AG10803 (cell line): ENCODE data around the gene RAB25.

Source experiments
- DNase-seq: peaks from one replicate; pipeline ENCODE4 v3.0.0; 2010; ENCODE audit warnings: low read depth
- H3K4me3 ChIP-seq: 2 replicates; pipeline ENCODE4 v1.5.1; 2011; ENCODE audit warnings: mild to moderate bottlenecking, low read length, control low read depth
- TF ChIP-seq, protein P1 (sequence below): conservative IDR thresholded peaks from 2 replicates; pipeline ENCODE4 v1.5.1; 2011; ENCODE audit warnings: mild to moderate bottlenecking, low read length, control low read depth, inconsistent platforms

Gene RAB25

GRCh38 chr1:156055281-156056048 is 5.5 kb upstream of the RAB25 start:
- DNase-seq: no peak
- TF ChIP-seq, protein P1, sequence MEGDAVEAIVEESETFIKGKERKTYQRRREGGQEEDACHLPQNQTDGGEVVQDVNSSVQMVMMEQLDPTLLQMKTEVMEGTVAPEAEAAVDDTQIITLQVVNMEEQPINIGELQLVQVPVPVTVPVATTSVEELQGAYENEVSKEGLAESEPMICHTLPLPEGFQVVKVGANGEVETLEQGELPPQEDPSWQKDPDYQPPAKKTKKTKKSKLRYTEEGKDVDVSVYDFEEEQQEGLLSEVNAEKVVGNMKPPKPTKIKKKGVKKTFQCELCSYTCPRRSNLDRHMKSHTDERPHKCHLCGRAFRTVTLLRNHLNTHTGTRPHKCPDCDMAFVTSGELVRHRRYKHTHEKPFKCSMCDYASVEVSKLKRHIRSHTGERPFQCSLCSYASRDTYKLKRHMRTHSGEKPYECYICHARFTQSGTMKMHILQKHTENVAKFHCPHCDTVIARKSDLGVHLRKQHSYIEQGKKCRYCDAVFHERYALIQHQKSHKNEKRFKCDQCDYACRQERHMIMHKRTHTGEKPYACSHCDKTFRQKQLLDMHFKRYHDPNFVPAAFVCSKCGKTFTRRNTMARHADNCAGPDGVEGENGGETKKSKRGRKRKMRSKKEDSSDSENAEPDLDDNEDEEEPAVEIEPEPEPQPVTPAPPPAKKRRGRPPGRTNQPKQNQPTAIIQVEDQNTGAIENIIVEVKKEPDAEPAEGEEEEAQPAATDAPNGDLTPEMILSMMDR: no peak
- peak overlapping the region; percentile 98 for H3K4me3 ChIP-seq

DNA sequence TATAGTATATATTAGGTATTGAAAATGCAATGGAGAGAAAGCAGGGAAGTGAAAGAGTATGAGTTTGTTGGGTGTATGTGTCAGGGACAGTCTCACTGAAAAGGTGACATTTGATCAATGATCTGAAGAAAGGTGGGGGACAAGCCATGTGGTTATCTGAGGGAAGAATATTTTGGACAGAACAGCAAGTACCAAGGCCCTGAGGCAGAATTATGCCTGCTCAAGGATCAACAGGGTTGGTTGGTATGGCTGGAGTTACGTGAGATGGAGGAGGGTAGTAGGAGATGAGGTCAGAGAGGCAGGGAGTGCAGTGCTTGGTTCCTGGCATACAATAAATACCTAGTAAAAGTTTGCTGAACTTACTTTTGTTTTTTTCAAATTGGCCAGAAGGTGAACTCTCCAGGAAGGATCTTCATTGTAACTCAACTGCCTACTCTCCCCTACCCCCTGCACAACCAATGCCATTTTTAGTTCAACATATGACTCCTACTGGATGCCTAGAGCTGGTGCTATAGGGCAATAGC is 4.6 kb upstream of the RAB25 start:
- DNase-seq: no peak
- TF ChIP-seq, protein P1: no peak
- H3K4me3 ChIP-seq: no peak overlapping the region

DNA sequence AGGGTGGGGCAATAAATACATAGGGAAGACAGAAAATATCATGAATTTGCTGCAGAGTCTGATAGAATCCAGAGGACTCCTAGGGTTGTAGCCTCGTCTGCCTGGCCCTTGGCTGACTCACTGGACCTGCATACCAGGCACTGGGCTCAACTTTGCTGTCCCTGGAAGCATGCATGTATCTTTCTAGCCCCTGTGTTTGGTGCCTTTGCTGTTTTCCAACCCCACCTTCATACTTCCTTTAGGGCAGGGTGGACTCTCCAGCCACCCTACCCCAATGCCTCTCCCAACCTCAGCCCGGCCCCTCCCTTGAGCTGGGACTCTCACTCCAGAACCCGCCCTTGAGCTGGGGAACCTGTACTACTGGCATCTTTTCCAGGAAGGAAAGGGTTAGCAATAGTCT is 1.2 kb downstream of the RAB25 start:
- TF ChIP-seq, protein P1: no peak
- no peak overlapping the region for H3K4me3 ChIP-seq
- no peak for DNase-seq

GRCh38 chr1:156063997-156064285 is 3.0 kb downstream of the RAB25 start:
- no peak overlapping the region for H3K4me3 ChIP-seq
- TF ChIP-seq, protein P1: no peak
- DNase-seq: no peak

GRCh38 chr1:156064615-156065014 is 3.7 kb downstream of the RAB25 start:
- TF ChIP-seq, protein P1: no peak
- no peak overlapping the region for H3K4me3 ChIP-seq
- DNase-seq: no peak

GRCh38 chr1:156065212-156065611 is 4.3 kb downstream of the RAB25 start:
- no peak overlapping the region for H3K4me3 ChIP-seq
- TF ChIP-seq, protein P1: no peak
- no peak for DNase-seq

DNA sequence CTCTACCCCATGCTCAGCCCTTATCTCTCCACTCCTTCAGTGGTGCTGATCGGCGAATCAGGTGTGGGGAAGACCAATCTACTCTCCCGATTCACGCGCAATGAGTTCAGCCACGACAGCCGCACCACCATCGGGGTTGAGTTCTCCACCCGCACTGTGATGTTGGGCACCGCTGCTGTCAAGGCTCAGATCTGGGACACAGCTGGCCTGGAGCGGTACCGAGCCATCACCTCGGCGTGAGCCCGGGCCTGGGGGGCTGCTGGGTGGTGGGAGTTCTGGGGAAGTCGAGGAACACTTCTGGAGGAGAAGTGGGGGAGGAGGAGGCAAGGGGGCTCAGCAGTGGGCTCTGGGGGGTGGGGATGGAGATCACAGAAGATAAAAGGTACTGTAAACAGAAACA is 4.9 kb downstream of the RAB25 start:
- H3K4me3 ChIP-seq: no peak overlapping the region
- TF ChIP-seq, protein P1: no peak
- DNase-seq: no peak
